ENCODE data around the gene PPP1R15B. TPM values are rescaled to one million over a fixed set of nuclear protein-coding genes. Genes with fewer than 3 reads are reported as not detected.

PPP1R15B gene
- total RNA-seq, 1 experiment from 2014 or later = 53.5 TPM

DNA sequence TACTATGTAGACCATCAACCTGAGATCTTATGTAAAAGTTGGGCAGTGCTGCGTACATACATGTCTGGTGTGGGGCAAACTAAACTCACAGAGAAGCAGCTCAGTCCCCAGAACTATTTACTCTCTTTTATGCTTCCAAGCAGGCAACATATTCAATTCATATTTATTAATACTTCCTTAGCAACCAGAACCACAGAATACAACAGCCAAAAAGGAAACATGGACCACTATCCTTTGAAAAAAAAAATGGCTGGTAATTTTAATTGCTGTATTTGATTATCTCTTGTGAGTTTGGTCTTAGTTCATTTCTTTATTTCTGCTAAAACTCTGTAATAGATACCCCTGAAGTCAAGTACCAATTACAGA is 1.5 kb upstream of the PPP1R15B start:
- Histone ChIP-seq H3K9ac (ENCODE audit: low read length) (no peak overlapping the region), H3K9me2 (replicated peaks; ENCODE audit: insufficient read depth, low read length) (no peaks in the 10 kb centered on the region), H3K27me3 (ENCODE audit: low read length) (no peaks in the 10 kb centered on the region), H3K79me2 (ENCODE audit: low read length) (peaks cover 35% of the 10 kb centered on the region), H3K4me3 (ENCODE audit: low read length) (no peak overlapping the region), H3K9me3 (ENCODE audit: low read length) (no peaks in the 10 kb centered on the region), H3K4me1 (ENCODE audit: low read length) (peaks cover 5% of the 10 kb centered on the region), H2AFZ (ENCODE audit: low read length) (no peak overlapping the region), H3K36me3 (ENCODE audit: insufficient read depth, low read length) (peaks cover 10% of the 10 kb centered on the region), H3K27ac (ENCODE audit: low read length) (no peak overlapping the region), H3K4me2 (ENCODE audit: low read depth, low read length, poor library complexity, severe bottlenecking) (no peak overlapping the region), H4K20me1 (ENCODE audit: insufficient read depth, low read depth, low read length) (peaks cover 29% of the 10 kb centered on the region)
- no peak for DNase-seq

DNA sequence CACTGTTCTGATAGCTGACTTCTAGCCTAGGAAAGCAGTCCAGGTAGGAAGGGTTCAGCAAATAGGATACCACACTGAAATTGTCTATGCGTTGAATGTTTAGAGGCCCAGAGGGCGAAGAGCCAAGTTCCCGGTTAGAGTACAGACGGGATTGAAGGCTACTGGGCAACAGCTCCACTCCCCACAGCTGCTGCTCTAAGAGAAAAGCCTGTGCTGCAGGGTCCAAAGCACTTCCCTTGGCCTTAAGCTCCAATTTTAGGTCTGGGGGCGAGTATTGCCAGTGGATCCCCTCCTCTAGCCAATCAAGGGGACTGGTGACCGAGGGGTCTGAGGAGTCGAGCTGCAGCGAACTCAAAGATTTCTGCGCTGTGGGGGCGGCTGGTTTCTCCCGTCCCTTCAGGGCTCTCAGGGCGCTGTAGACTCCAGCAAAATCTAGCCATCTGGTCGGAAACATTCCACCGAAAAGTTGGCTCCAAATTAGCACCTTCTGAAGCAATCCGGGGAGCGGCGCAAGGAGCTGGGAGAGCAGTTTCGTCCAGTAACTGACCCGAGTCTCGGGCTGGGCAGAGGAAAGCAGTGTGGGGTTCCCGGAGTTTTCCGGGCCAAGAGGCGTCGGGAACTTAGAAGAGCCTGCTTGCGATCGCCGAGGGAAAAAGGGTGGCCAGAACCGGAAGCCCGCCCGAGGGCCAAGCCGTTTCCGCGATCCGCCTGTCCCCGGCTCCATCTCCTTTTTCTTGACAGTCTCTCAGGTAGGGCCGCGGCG is 748 bp downstream of the PPP1R15B start:
- peaks cover 25% of the 10 kb centered on the region for H3K36me3 ChIP-seq (ENCODE audit: insufficient read depth, low read length)
- H3K4me3 ChIP-seq (ENCODE audit: low read length) = peak overlapping the region; percentile 98
- no peaks in the 10 kb centered on the region for H3K9me3 ChIP-seq (ENCODE audit: low read length)
- peak overlapping the region; percentile 69; the same call in 1 of the 2 replicates for H2AFZ ChIP-seq (ENCODE audit: low read length)
- peaks cover 27% of the 10 kb centered on the region for H3K4me1 ChIP-seq (ENCODE audit: low read length)
- H4K20me1 ChIP-seq (ENCODE audit: insufficient read depth, low read depth, low read length) = peaks cover 50% of the 10 kb centered on the region
- H3K9ac ChIP-seq (ENCODE audit: low read length) = peak overlapping the region; percentile 99
- peaks cover 57% of the 10 kb centered on the region for H3K79me2 ChIP-seq (ENCODE audit: low read length)
- DNase-seq = peak; percentile 72
- no peaks in the 10 kb centered on the region for H3K27me3 ChIP-seq (ENCODE audit: low read length)
- peak overlapping the region; percentile 85 for H3K27ac ChIP-seq (ENCODE audit: low read length)
- peak overlapping the region; percentile 81 for H3K4me2 ChIP-seq (ENCODE audit: low read depth, low read length, poor library complexity, severe bottlenecking)
- no peaks in the 10 kb centered on the region for H3K9me2 ChIP-seq (replicated peaks; ENCODE audit: insufficient read depth, low read length)

DNA sequence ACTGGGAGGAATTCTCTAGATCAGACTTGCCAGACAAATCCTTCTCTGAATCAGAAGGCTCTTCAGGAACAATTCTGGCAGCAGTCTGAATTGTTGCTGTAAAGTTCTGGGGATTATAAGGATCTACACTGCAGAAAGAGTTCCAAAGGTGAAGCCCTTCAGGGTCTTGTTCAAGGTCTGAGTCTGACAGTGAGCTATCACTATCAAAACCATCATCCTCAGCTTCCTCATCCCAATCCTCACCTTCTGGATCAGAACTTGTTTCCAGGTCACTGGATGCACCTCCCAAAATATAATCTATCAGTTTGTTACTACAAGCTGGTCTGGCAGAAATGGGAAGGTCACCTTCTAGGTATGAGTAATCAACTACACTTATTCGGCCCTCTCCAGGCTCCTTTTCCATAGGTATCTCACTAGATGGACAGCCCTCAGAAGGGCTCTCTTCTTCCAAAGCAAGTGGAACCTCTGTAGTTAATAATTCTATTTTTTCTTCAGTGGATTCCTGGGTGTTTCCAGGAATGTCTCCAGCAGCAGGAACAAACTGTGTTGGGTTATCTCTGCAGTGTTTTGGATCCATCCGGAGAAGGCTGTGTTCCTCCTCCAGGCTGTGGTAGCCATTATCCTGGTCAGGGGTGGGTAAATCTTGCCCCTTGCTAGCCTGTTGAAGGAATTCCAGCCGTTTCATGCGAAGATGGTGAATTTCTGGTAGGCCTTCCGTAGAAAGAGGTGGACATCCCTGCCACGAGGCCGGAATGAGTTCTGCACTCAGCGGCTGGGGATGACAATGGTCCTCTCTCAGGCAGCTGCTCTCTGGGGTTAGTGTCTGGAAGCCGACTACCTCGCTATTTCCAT is 1.6 kb downstream of the PPP1R15B start:
- H3K79me2 ChIP-seq (ENCODE audit: low read length) = peaks cover 65% of the 10 kb centered on the region
- H3K9ac ChIP-seq (ENCODE audit: low read length) = peak overlapping the region; percentile 99
- H3K9me3 ChIP-seq (ENCODE audit: low read length) = no peaks in the 10 kb centered on the region
- peaks cover 33% of the 10 kb centered on the region for H3K4me1 ChIP-seq (ENCODE audit: low read length)
- peaks cover 32% of the 10 kb centered on the region for H3K36me3 ChIP-seq (ENCODE audit: insufficient read depth, low read length)
- H2AFZ ChIP-seq (ENCODE audit: low read length) = no peak overlapping the region
- DNase-seq = peak; percentile 46
- H3K27ac ChIP-seq (ENCODE audit: low read length) = peak overlapping the region; percentile 85; the same call in 1 of the 2 replicates
- peak overlapping the region; percentile 81 for H3K4me2 ChIP-seq (ENCODE audit: low read depth, low read length, poor library complexity, severe bottlenecking)
- H3K4me3 ChIP-seq (ENCODE audit: low read length) = peak overlapping the region; percentile 98
- no peaks in the 10 kb centered on the region for H3K9me2 ChIP-seq (replicated peaks; ENCODE audit: insufficient read depth, low read length)
- H3K27me3 ChIP-seq (ENCODE audit: low read length) = no peaks in the 10 kb centered on the region
- peaks cover 58% of the 10 kb centered on the region for H4K20me1 ChIP-seq (ENCODE audit: insufficient read depth, low read depth, low read length)

DNA sequence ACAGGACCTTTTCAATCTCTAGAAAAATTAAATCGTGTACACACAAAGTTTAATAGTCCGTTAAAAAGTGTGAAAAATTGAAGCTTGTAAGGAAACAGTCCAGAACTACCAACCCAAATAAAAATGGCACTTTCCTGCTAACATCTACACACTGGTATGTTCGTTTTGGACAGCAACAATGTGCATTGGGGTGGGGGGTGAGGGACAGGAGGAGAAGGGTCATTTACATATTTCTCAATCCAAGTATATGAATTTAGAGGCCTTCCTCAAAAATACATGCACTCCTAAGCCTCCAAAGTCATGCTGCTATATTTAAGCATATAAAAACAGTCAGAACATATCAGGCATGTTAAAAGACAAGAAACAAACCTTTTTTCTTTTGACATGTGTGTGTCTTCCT is 2.5 kb downstream of the PPP1R15B start:
- H3K9me2 ChIP-seq (replicated peaks; ENCODE audit: insufficient read depth, low read length) = no peaks in the 10 kb centered on the region
- peak overlapping the region; percentile 99 for H3K9ac ChIP-seq (ENCODE audit: low read length)
- peak overlapping the region; percentile 98 for H3K4me3 ChIP-seq (ENCODE audit: low read length)
- H3K4me1 ChIP-seq (ENCODE audit: low read length) = peaks cover 33% of the 10 kb centered on the region
- H3K4me2 ChIP-seq (ENCODE audit: low read depth, low read length, poor library complexity, severe bottlenecking) = peak overlapping the region; percentile 81
- H3K27ac ChIP-seq (ENCODE audit: low read length) = no peak overlapping the region
- no peaks in the 10 kb centered on the region for H3K27me3 ChIP-seq (ENCODE audit: low read length)
- H2AFZ ChIP-seq (ENCODE audit: low read length) = no peak overlapping the region
- peak; percentile 49 for DNase-seq
- H3K9me3 ChIP-seq (ENCODE audit: low read length) = no peaks in the 10 kb centered on the region
- H3K36me3 ChIP-seq (ENCODE audit: insufficient read depth, low read length) = peaks cover 42% of the 10 kb centered on the region
- H4K20me1 ChIP-seq (ENCODE audit: insufficient read depth, low read depth, low read length) = peaks cover 66% of the 10 kb centered on the region
- H3K79me2 ChIP-seq (ENCODE audit: low read length) = peaks cover 75% of the 10 kb centered on the region

DNA sequence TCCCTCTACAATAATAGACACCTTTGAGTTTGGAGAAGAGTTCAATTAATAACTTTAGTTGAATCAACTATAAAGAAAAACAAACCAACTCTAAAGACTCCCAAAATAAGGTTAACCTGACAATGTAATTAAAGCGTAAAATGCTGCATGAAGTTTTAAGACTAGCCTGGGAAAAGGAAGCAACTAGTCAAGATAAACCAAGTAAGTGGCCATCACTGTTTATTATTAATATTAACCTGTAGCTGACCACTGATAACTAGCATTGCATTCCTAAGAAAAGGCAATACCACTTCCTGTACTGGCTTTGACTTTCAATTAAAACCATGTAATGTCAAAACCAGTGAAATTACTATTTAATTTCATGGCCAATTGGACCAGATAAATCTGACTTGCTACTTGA is 3.0 kb downstream of the PPP1R15B start:
- Histone ChIP-seq H4K20me1 (ENCODE audit: insufficient read depth, low read depth, low read length) (peaks cover 70% of the 10 kb centered on the region), H3K9me3 (ENCODE audit: low read length) (no peaks in the 10 kb centered on the region), H3K27ac (ENCODE audit: low read length) (no peak overlapping the region), H3K4me2 (ENCODE audit: low read depth, low read length, poor library complexity, severe bottlenecking) (peak overlapping the region; percentile 81), H3K79me2 (ENCODE audit: low read length) (peaks cover 80% of the 10 kb centered on the region), H3K9ac (ENCODE audit: low read length) (peak overlapping the region; percentile 99), H3K4me1 (ENCODE audit: low read length) (peaks cover 33% of the 10 kb centered on the region), H3K4me3 (ENCODE audit: low read length) (peak overlapping the region; percentile 98), H2AFZ (ENCODE audit: low read length) (no peak overlapping the region), H3K36me3 (ENCODE audit: insufficient read depth, low read length) (peaks cover 47% of the 10 kb centered on the region), H3K9me2 (replicated peaks; ENCODE audit: insufficient read depth, low read length) (no peaks in the 10 kb centered on the region), H3K27me3 (ENCODE audit: low read length) (no peaks in the 10 kb centered on the region)
- DNase-seq = no peak

DNA sequence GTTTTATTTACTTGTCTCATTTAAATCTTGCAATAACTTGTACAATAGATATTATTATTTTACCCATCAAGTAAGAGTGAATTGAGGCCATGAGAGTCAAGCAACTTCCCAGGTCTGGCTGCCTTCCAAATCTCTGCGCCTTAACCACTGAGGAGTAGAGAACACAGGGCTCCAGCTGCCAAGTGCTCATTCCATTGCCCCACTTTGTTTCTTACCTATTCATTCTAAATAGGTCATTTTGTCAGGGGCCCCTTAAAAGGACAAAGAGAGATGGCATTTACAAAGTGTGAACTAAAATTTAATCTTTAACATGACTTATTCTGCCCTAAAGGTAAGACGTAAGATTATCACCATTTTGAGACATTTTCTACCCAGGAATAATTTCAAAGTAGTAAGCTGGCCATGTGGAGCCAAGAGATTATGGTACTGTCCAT is 3.5 kb downstream of the PPP1R15B start:
- H3K9me2 ChIP-seq (replicated peaks; ENCODE audit: insufficient read depth, low read length) = no peaks in the 10 kb centered on the region
- H3K9ac ChIP-seq (ENCODE audit: low read length) = peak overlapping the region; percentile 99
- H3K36me3 ChIP-seq (ENCODE audit: insufficient read depth, low read length) = peaks cover 50% of the 10 kb centered on the region
- H3K79me2 ChIP-seq (ENCODE audit: low read length) = peaks cover 82% of the 10 kb centered on the region
- no peak overlapping the region for H2AFZ ChIP-seq (ENCODE audit: low read length)
- peaks cover 73% of the 10 kb centered on the region for H4K20me1 ChIP-seq (ENCODE audit: insufficient read depth, low read depth, low read length)
- peak overlapping the region; percentile 98 for H3K4me3 ChIP-seq (ENCODE audit: low read length)
- DNase-seq = peak; percentile 48
- H3K27ac ChIP-seq (ENCODE audit: low read length) = no peak overlapping the region
- H3K4me2 ChIP-seq (ENCODE audit: low read depth, low read length, poor library complexity, severe bottlenecking) = peak overlapping the region; percentile 81
- no peaks in the 10 kb centered on the region for H3K9me3 ChIP-seq (ENCODE audit: low read length)
- H3K27me3 ChIP-seq (ENCODE audit: low read length) = no peaks in the 10 kb centered on the region
- peaks cover 33% of the 10 kb centered on the region for H3K4me1 ChIP-seq (ENCODE audit: low read length)

DNA sequence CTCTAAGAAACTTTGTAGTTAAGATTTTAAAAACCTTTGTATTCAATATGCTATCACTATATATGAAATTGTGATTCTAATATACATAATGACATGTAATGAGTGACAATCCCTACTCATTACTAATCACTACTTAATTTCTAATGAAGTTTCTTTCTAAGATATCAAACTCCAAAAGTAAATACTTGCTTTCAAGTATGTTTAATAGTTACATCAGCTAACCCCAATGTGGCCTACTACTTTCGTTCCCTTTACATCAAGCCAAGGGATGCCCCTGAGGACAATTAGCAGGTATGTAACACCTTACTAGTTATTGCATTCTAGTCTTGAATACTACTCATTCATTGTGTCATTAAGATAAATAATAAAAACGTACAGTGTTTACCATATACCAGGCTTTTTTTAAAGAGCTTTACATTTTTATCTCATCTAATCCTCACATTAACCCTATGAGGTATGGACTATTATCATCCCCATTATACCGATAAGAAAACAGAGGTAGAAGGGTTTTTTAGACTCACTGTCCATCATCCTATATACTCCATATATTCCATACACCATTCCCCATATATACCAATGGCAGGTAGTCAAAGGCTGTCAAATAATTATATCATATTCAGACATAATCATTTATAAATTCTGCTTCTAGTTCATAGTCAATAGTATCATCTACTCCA is 4.2 kb downstream of the PPP1R15B start:
- Histone ChIP-seq H3K79me2 (ENCODE audit: low read length) (peaks cover 82% of the 10 kb centered on the region), H3K36me3 (ENCODE audit: insufficient read depth, low read length) (peaks cover 50% of the 10 kb centered on the region), H2AFZ (ENCODE audit: low read length) (no peak overlapping the region), H3K9ac (ENCODE audit: low read length) (peak overlapping the region; percentile 99), H3K9me2 (replicated peaks; ENCODE audit: insufficient read depth, low read length) (no peaks in the 10 kb centered on the region), H3K27me3 (ENCODE audit: low read length) (no peaks in the 10 kb centered on the region), H3K4me3 (ENCODE audit: low read length) (peak overlapping the region; percentile 98), H3K4me2 (ENCODE audit: low read depth, low read length, poor library complexity, severe bottlenecking) (peak overlapping the region; percentile 81), H3K27ac (ENCODE audit: low read length) (no peak overlapping the region), H3K4me1 (ENCODE audit: low read length) (peaks cover 32% of the 10 kb centered on the region), H4K20me1 (ENCODE audit: insufficient read depth, low read depth, low read length) (peaks cover 73% of the 10 kb centered on the region), H3K9me3 (ENCODE audit: low read length) (no peaks in the 10 kb centered on the region)
- DNase-seq = no peak

DNA sequence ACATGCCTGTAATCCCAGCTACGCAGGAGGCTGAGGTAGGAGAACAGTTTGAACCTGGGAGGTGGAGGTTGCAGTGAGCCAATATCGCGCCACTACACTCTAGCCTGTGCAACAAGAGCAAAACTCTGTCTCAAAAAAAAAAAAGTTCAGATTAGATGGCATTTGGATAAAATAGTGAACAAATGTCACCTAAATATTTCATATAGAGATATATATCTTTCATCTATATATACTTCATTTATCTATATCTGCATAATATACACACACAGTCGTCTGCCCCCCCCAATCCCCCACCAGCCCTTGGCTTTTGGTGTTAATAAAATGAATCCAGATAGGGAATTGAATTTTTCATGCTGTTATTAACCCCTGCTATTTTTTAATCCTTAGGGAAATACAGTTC is 5.0 kb downstream of the PPP1R15B start:
- Histone ChIP-seq H4K20me1 (ENCODE audit: insufficient read depth, low read depth, low read length) (peaks cover 73% of the 10 kb centered on the region), H3K27ac (ENCODE audit: low read length) (no peak overlapping the region), H3K9me2 (replicated peaks; ENCODE audit: insufficient read depth, low read length) (no peaks in the 10 kb centered on the region), H3K36me3 (ENCODE audit: insufficient read depth, low read length) (peaks cover 50% of the 10 kb centered on the region), H3K4me2 (ENCODE audit: low read depth, low read length, poor library complexity, severe bottlenecking) (peak overlapping the region; percentile 81), H2AFZ (ENCODE audit: low read length) (no peak overlapping the region), H3K79me2 (ENCODE audit: low read length) (peaks cover 82% of the 10 kb centered on the region), H3K9me3 (ENCODE audit: low read length) (no peaks in the 10 kb centered on the region), H3K9ac (ENCODE audit: low read length) (peak overlapping the region; percentile 99), H3K27me3 (ENCODE audit: low read length) (no peaks in the 10 kb centered on the region), H3K4me1 (ENCODE audit: low read length) (peaks cover 28% of the 10 kb centered on the region), H3K4me3 (ENCODE audit: low read length) (peak overlapping the region; percentile 98)
- no peak for DNase-seq
